Testis (tissue), 2 donors: ENCODE data around the gene PLEKHG7.

Experiments
- CTCF ChIP-seq, 3 experiments: fragments of 450-650 bp in 2 of 3; fragments of 200-600 bp in 1 of 3; sonication (generic) in 1 of 3; IDR thresholded peaks; one replicate each; pipeline ENCODE4 v1.5.1; 2016 to 2019; ENCODE audit warnings: antibody characterized with exemption in 3 of 3, mild to moderate bottlenecking in 2 of 3, moderate library complexity in 1 of 3
- POLR2A ChIP-seq: fragments of 450-650 bp; IDR thresholded peaks from one replicate; pipeline ENCODE4 v1.6.1; 2017; ENCODE audit warnings: antibody characterized with exemption, mild to moderate bottlenecking, moderate library complexity

GRCh38 chr12:92733661-92734060, 30.9 kb downstream of the PLEKHG7 start:
- no peak for TF ChIP-seq CTCF (IDR thresholded peaks at IDR 0.05)
- TF ChIP-seq POLR2A, result no peak
